HG02588 (cell line): Measurements from ENCODE around the gene PRRC2C.
A peak's percentile ranks its signal among the peaks of the same experiment; 100 is the strongest.
"Not testable (repeated sequence)": the region's sequence is repeated elsewhere in the genome, so short reads cannot be mapped to it uniquely, and the experiment has no call there.

Experiments
- ATAC-seq: cut with Tn5 transposase; IDR thresholded peaks from one replicate; pipeline ENCODE4 v1.9.1; 2021; ENCODE audit warnings: mild to moderate bottlenecking, moderate library complexity; ENCODE audit not compliant: unreplicated experiment

Gene PRRC2C

GRCh38 chr1:171485375-171486047 is at the start of gene PRRC2C:
PRRC2C (plus strand) TSS chr1:171485530; CDS start chr1:171512089, 26,559 bp downstream.
- peak; percentile 95 for ATAC-seq

- ATAC-seq = no peak
Observed at GRCh38 chr1:171438441-171438840, 46.9 kb upstream of the PRRC2C start.

GRCh38 chr1:171440201-171440600 is 45.1 kb upstream of the PRRC2C start:
- ATAC-seq = not testable (repeated sequence)

- not testable (repeated sequence) for ATAC-seq
Observed at GRCh38 chr1:171441278-171441895, 43.9 kb upstream of the PRRC2C start.

GRCh38 chr1:171446386-171446785 is 38.9 kb upstream of the PRRC2C start:
- ATAC-seq = no peak

GRCh38 chr1:171455967-171456366 is 29.4 kb upstream of the PRRC2C start:
- ATAC-seq = no peak

- ATAC-seq = no peak
Observed at GRCh38 chr1:171457412-171457811, 27.9 kb upstream of the PRRC2C start.

- no peak for ATAC-seq
Observed at GRCh38 chr1:171460018-171460620, 25.2 kb upstream of the PRRC2C start.

GRCh38 chr1:171467626-171468025 is 17.7 kb upstream of the PRRC2C start:
- ATAC-seq = no peak

GRCh38 chr1:171468120-171468750 is 17.1 kb upstream of the PRRC2C start:
- ATAC-seq = peak; percentile 83

GRCh38 chr1:171470726-171471125 is 14.6 kb upstream of the PRRC2C start:
- no peak for ATAC-seq

GRCh38 chr1:171472183-171472647 is 13.1 kb upstream of the PRRC2C start:
- ATAC-seq = no peak

- no peak for ATAC-seq
Observed at GRCh38 chr1:171476829-171477228, 8.5 kb upstream of the PRRC2C start.

- ATAC-seq = no peak
Observed at GRCh38 chr1:171477804-171478203, 7.5 kb upstream of the PRRC2C start.

GRCh38 chr1:171480035-171480434 is 5.3 kb upstream of the PRRC2C start:
- no peak for ATAC-seq

- peak; percentile 47 for ATAC-seq
Observed at GRCh38 chr1:171484760-171485374, 463 bp upstream of the PRRC2C start.

- ATAC-seq = peak; percentile 40
Observed at GRCh38 chr1:171486048-171486519, 754 bp downstream of the PRRC2C start.

- ATAC-seq = no peak
Observed at GRCh38 chr1:171487038-171487437, 1.7 kb downstream of the PRRC2C start.

GRCh38 chr1:171488190-171488929 is 3.0 kb downstream of the PRRC2C start:
- no peak for ATAC-seq

GRCh38 chr1:171494076-171494475 is 8.7 kb downstream of the PRRC2C start:
- ATAC-seq = no peak
